Measurements from ENCODE around the gene PTP4A1.

DNA sequence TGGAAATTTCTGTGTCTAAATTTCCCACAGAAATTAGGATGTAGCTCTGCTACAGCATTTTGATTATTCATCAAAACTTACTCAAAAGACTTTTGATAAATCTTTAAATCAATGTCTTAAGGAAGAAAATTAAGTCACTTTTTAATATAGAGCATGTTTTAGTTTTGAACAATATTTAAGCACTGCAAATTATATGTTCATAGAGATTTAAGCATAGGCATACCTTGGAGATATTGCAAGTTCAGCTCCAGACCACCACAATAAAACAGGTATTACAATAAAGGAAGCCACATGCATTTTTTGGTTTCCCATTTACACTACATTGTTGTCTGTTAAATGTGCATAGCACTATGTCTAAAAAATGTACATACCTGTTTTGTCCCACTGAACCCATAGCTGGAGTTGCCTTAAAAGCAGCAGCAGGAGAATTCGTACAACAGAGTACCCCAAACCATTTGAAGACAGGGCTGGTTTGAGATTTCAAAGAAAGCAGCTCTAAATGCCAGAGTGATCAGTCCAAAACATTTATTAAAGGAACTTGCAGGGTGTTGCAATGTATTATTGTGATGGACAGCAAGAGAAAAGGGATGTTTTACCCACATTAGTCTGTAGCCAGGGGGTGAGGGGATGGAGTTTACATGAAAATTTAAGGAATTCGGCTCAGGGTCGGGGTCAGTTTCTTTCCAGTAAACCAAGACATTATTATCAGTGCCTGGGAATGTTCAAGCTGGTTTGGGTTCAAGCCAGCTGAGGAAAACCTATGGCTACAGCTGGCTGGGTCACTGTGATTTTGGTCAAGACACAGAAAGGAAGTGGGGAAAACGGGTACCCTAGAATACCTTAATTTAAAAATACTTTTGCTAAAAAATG lies 6.3 kb upstream of the PTP4A1 start:
- TF ChIP-seq, protein P1, sequence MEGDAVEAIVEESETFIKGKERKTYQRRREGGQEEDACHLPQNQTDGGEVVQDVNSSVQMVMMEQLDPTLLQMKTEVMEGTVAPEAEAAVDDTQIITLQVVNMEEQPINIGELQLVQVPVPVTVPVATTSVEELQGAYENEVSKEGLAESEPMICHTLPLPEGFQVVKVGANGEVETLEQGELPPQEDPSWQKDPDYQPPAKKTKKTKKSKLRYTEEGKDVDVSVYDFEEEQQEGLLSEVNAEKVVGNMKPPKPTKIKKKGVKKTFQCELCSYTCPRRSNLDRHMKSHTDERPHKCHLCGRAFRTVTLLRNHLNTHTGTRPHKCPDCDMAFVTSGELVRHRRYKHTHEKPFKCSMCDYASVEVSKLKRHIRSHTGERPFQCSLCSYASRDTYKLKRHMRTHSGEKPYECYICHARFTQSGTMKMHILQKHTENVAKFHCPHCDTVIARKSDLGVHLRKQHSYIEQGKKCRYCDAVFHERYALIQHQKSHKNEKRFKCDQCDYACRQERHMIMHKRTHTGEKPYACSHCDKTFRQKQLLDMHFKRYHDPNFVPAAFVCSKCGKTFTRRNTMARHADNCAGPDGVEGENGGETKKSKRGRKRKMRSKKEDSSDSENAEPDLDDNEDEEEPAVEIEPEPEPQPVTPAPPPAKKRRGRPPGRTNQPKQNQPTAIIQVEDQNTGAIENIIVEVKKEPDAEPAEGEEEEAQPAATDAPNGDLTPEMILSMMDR (IDR thresholded peaks at IDR 0.05; ENCODE audit: low read depth, low read length, poor library complexity, severe bottlenecking): no peak
- no peak for TF ChIP-seq EZH2phosphoT487 (IDR thresholded peaks at IDR 0.05; ENCODE audit: borderline replicate concordance, low read length)
